GM23248 (cell line): ENCODE data around the gene LONP2.

Source experiments
- EZH2 ChIP-seq: fragments of 200-600 bp; sonication (generic); IDR thresholded peaks from 2 replicates; pipeline ENCODE4 v1.6.1; 2018; ENCODE audit warnings: antibody characterized with exemption, mild to moderate bottlenecking; ENCODE audit not compliant: insufficient read depth, poor library complexity, severe bottlenecking
- EZH2phosphoT487 ChIP-seq: fragments of 200-600 bp; sonication (generic); IDR thresholded peaks from 2 replicates; pipeline ENCODE4 v1.6.1; 2018; ENCODE audit warnings: antibody characterized with exemption, moderate library complexity, mild to moderate bottlenecking, low read depth; ENCODE audit not compliant: insufficient read depth

DNA sequence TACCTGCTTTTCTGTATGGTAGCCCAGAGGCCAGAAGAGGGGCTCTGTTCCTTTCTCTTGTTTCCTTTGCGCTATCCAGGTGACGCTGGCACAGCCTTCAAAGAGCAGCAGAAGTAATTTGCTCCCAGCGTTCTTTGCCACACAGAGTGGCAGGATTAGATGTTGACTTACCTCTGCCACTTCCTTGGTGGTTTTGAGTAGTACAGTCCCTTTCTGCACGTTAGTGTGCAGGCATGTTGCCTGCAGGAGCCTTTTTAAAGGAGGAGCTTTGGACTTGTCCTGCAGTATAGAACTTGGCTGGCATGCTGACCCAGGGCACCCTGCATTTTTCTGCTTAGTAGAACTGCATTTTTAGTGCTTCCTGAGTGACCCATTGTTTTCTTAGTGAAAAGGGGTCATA, 3.2 kb downstream of the LONP2 start, which contains the start of gene ABCC11:
- TF ChIP-seq EZH2phosphoT487 (no peak), EZH2 (no peak)
